ENCODE measurements around the gene BDKRB1. TPM values are rescaled to one million over a fixed set of nuclear protein-coding genes. Genes with fewer than 3 reads are reported as not detected.

Gene BDKRB1
- polyA plus RNA-seq, 1 experiment = 160 TPM

DNA sequence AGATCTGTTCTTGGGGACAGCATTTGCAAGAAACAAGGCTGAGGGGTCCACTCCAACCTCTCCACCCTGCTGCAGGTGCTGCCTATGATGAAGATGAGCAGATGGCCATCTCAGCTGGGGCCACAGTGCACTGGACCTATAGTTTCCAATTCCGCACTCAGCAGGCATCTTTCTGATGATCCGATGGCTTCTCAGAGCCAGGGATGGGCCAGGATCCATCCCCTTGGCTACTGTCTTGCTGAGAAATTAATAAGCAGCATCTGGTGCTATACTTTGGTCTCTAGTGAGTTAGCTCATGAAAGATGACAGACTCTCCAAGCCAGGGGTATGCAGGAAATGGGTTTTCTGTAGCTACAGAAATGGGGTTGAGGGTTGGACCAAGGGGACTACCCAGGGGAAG, 18.4 kb upstream of the BDKRB1 start:
- Histone ChIP-seq H3K4me3 (ENCODE audit: low read depth, low read length) (no peak overlapping the region), H3K27me3 (ENCODE audit: control insufficient read depth, insufficient read depth, low read length) (no peaks in the 10 kb centered on the region), H3K9me3 (ENCODE audit: control insufficient read depth, insufficient read depth, low read length) (peaks cover 5% of the 10 kb centered on the region; the same call in 1 of the 2 replicates), H3K27ac (ENCODE audit: low read depth, low read length) (no peak overlapping the region)
- TF ChIP-seq, protein P1, sequence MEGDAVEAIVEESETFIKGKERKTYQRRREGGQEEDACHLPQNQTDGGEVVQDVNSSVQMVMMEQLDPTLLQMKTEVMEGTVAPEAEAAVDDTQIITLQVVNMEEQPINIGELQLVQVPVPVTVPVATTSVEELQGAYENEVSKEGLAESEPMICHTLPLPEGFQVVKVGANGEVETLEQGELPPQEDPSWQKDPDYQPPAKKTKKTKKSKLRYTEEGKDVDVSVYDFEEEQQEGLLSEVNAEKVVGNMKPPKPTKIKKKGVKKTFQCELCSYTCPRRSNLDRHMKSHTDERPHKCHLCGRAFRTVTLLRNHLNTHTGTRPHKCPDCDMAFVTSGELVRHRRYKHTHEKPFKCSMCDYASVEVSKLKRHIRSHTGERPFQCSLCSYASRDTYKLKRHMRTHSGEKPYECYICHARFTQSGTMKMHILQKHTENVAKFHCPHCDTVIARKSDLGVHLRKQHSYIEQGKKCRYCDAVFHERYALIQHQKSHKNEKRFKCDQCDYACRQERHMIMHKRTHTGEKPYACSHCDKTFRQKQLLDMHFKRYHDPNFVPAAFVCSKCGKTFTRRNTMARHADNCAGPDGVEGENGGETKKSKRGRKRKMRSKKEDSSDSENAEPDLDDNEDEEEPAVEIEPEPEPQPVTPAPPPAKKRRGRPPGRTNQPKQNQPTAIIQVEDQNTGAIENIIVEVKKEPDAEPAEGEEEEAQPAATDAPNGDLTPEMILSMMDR (IDR thresholded peaks at IDR 0.05; ENCODE audit: low read depth, low read length) = no peak
- ChIA-PET CTCF (interaction anchor here (0.5 kb wide), 1 partner anchor 129 kb away, joined by 5 read pairs; no protein-coding TSS in a partner anchor), POLR2A (no interaction called here)
- no peak for DNase-seq (ENCODE audit: low read depth, low spot score)

DNA sequence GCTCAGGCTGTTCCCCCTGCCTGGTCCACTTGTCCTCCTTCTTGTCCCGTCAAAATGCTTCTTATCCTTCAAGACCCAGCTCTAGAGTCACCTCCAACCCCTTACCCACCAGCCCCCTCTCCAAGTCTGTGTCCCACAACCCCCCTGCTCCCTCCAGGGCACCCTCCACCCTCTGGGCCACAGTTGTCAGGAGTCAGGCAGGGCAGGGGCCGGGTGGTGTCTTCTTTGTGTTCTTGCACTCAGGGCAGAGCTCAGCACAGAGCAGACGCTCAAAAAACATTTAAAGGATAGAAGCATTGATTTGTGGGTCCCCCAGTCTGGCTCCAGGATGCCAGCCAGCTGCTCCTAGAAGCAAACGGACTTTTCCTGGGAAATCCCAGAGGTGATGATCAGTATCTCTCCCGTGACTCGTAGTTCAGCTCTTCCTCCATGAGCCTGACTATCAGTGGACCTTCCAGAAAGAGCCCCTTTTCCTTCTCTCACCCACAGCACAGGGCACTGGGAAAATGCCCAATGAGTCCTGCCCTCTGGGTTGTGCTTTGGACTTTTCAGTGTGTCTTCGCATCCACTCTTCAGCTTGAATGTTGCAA, 17.2 kb upstream of the BDKRB1 start:
- TF ChIP-seq, protein P1 (IDR thresholded peaks at IDR 0.05; ENCODE audit: low read depth, low read length) = no peak
- peak overlapping the region; percentile 47 for H3K27ac ChIP-seq (ENCODE audit: low read depth, low read length)
- CTCF ChIA-PET = interaction anchor here (0.5 to 0.8 kb wide), 2 partner anchors 34 to 138 kb away, joined by 3 read pairs; no protein-coding TSS in a partner anchor
- POLR2A ChIA-PET = interaction anchor here (0.6 kb wide), 1 partner anchor 20 kb away, joined by 4 read pairs; no protein-coding TSS in a partner anchor
- peaks cover 5% of the 10 kb centered on the region; the same call in 1 of the 2 replicates for H3K9me3 ChIP-seq (ENCODE audit: control insufficient read depth, insufficient read depth, low read length)
- no peak for DNase-seq (ENCODE audit: low read depth, low spot score)
- H3K4me3 ChIP-seq (ENCODE audit: low read depth, low read length) = no peak overlapping the region
- no peaks in the 10 kb centered on the region for H3K27me3 ChIP-seq (ENCODE audit: control insufficient read depth, insufficient read depth, low read length)

DNA sequence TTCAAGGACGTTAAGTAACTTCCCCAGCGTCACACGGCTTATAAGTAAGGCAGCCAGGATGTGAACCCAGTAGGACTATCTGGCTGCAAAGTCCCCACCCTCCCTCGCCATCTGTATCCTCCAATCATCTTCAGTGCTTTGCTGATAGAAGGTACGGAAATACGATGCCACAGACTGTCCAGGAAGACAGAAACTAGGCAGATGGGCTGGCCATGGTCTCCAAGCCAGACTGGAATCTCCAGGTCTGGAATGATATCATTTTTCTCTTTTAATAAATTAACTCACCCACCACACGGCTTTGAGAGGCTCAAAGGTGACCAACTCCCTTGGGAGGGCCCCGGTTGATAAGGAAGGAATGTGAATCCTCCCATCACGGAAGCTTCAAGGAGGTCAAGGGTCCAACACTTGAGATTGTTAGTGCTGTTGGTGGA, 16.3 kb upstream of the BDKRB1 start:
- no peaks in the 10 kb centered on the region for H3K27me3 ChIP-seq (ENCODE audit: control insufficient read depth, insufficient read depth, low read length)
- TF ChIP-seq, protein P1 (IDR thresholded peaks at IDR 0.05; ENCODE audit: low read depth, low read length) = no peak
- H3K27ac ChIP-seq (ENCODE audit: low read depth, low read length) = peak overlapping the region; percentile 31
- DNase-seq (ENCODE audit: low read depth, low spot score) = no peak
- peaks cover 5% of the 10 kb centered on the region; the same call in 1 of the 2 replicates for H3K9me3 ChIP-seq (ENCODE audit: control insufficient read depth, insufficient read depth, low read length)
- H3K4me3 ChIP-seq (ENCODE audit: low read depth, low read length) = no peak overlapping the region
- POLR2A ChIA-PET = no interaction called here
- CTCF ChIA-PET = no interaction called here

DNA sequence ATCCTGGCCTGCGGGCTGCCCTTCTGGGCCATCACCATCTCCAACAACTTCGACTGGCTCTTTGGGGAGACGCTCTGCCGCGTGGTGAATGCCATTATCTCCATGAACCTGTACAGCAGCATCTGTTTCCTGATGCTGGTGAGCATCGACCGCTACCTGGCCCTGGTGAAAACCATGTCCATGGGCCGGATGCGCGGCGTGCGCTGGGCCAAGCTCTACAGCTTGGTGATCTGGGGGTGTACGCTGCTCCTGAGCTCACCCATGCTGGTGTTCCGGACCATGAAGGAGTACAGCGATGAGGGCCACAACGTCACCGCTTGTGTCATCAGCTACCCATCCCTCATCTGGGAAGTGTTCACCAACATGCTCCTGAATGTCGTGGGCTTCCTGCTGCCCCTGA, 15.4 kb upstream of the BDKRB1 start:
- ChIA-PET CTCF (no interaction called here), POLR2A (no interaction called here)
- no peak for DNase-seq (ENCODE audit: low read depth, low spot score)
- TF ChIP-seq, protein P1 (IDR thresholded peaks at IDR 0.05; ENCODE audit: low read depth, low read length) = no peak
- peaks cover 5% of the 10 kb centered on the region; the same call in 1 of the 2 replicates for H3K9me3 ChIP-seq (ENCODE audit: control insufficient read depth, insufficient read depth, low read length)
- no peaks in the 10 kb centered on the region for H3K27me3 ChIP-seq (ENCODE audit: control insufficient read depth, insufficient read depth, low read length)
- no peak overlapping the region for H3K27ac ChIP-seq (ENCODE audit: low read depth, low read length)
- H3K4me3 ChIP-seq (ENCODE audit: low read depth, low read length) = no peak overlapping the region

GRCh38 chr14:96242126-96242525, 13.9 kb upstream of the BDKRB1 start:
- no peak for DNase-seq (ENCODE audit: low read depth, low spot score)
- H3K4me3 ChIP-seq (ENCODE audit: low read depth, low read length) = no peak overlapping the region
- ChIA-PET POLR2A (no interaction called here), CTCF (interaction anchor here (1.9 kb wide), 1 partner anchor 141 kb away, joined by 6 read pairs; no protein-coding TSS in a partner anchor)
- H3K27ac ChIP-seq (ENCODE audit: low read depth, low read length) = no peak overlapping the region
- TF ChIP-seq, protein P1 (IDR thresholded peaks at IDR 0.05; ENCODE audit: low read depth, low read length) = no peak
- H3K9me3 ChIP-seq (ENCODE audit: control insufficient read depth, insufficient read depth, low read length) = peaks cover 5% of the 10 kb centered on the region; the same call in 1 of the 2 replicates
- no peaks in the 10 kb centered on the region for H3K27me3 ChIP-seq (ENCODE audit: control insufficient read depth, insufficient read depth, low read length)
